GM12873 (cell line): ENCODE data around the gene PTGER1.
A peak's percentile ranks its signal among the peaks of the same experiment; 100 is the strongest.

Experiments
- TF ChIP-seq, protein P1 (sequence below): IDR thresholded peaks from 2 replicates; pipeline ENCODE4 v1.5.1; 2012; ENCODE audit warnings: low read depth, mild to moderate bottlenecking, moderate library complexity, low read length, control low read depth; ENCODE audit not compliant: insufficient read depth; ENCODE audit errors: missing control alignments

PTGER1 gene

DNA sequence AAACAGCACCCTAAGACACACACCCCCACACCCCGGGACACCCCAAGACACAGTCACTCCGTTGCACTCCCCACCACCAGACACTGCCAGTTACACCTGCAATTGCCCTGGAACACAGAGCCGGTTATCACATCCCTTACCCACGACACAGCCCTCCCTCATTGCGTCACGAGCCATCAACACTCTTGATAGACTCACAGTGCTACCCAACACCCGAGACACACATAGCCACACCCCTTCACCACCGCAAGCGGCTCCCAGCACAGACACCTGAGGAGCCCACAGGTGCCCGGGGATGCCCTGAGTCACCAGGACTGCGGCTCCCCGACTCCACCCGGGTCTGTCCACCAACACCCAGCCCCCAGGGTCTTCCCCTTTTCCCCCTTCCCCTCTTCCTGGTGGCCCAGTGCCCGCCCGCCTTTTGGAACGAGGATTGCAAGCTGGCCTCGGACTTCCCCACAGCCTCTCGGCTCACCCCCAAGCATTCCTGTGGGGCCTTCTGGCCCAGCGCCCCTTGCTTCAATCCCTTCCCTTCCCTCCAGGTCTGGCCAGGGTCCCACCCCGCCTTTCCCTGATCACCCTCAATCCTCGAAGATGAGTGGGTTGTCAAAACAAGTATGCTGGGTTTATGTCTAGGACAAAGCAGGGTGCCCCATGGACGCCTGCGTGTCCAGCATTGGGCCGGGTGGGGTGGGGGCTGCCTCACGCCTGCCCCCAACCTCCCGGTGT is 1.7 kb upstream of the PTGER1 start:
- TF ChIP-seq, protein P1, sequence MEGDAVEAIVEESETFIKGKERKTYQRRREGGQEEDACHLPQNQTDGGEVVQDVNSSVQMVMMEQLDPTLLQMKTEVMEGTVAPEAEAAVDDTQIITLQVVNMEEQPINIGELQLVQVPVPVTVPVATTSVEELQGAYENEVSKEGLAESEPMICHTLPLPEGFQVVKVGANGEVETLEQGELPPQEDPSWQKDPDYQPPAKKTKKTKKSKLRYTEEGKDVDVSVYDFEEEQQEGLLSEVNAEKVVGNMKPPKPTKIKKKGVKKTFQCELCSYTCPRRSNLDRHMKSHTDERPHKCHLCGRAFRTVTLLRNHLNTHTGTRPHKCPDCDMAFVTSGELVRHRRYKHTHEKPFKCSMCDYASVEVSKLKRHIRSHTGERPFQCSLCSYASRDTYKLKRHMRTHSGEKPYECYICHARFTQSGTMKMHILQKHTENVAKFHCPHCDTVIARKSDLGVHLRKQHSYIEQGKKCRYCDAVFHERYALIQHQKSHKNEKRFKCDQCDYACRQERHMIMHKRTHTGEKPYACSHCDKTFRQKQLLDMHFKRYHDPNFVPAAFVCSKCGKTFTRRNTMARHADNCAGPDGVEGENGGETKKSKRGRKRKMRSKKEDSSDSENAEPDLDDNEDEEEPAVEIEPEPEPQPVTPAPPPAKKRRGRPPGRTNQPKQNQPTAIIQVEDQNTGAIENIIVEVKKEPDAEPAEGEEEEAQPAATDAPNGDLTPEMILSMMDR = no peak

DNA sequence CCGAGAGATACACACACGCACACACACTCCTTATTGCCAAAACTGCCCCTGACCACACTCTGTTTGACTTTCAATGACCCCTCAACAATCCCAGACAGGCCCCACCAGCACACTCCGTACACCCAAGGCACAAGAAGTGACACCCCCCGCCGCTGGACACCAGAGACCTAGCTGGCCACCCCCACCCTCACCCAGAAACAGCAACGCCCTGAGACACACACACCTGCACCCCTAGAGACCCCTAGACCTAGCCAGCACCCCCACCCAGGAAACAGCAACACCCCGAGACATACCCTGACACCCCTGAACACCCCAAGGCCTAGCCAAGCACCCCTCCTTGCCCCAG is 1.1 kb upstream of the PTGER1 start:
- TF ChIP-seq, protein P1 = no peak

DNA sequence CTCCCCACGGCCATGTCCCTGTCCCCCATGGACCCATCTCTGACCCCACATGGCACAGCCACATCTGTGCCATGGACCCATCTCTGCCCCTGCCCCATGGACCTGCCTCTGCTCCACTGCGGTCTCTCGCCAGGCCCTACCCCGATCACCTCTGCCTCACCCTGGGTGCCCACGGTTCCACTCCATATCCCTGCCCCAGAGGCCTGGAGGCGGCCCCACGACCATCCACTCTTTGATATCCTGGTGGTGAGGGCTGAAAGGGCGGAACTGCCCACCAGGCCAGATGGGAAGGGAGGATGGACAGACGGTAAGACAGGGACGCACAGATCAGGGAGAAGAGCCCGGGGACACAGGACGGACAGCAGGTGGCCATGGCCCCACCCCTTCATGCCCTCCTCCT is 327 bp downstream of the PTGER1 start:
- TF ChIP-seq, protein P1 = no peak

DNA sequence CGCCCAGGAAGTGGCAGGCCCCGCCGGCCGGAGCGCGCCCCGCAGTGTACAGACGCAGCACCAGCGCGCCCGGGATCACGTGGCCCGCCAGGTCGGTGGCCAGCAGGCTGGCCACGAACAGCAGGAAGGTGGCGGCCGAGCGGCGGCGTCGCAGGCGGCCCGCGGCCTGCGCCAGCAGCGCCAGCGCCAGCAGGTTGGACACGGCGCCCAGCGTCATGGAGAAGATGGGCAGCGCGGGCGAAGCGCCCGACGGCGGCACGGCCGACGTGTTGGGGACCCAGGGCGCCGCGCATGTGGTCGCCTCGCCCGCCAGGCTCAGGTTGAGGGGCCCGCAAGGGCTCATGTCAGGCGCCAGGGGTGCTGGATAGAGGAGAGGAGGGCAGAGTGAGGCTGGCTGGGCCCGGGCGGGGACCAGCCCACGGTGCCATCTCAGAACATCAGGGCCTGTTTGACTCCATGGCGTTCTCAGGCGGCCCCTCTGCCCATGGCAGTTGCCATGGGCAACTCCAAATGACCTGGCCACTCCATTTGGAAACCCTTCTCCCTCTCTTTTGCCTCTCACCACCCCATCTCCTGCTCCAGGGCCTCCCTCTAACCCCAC is 1.1 kb downstream of the PTGER1 start:
- TF ChIP-seq, protein P1 = no peak

DNA sequence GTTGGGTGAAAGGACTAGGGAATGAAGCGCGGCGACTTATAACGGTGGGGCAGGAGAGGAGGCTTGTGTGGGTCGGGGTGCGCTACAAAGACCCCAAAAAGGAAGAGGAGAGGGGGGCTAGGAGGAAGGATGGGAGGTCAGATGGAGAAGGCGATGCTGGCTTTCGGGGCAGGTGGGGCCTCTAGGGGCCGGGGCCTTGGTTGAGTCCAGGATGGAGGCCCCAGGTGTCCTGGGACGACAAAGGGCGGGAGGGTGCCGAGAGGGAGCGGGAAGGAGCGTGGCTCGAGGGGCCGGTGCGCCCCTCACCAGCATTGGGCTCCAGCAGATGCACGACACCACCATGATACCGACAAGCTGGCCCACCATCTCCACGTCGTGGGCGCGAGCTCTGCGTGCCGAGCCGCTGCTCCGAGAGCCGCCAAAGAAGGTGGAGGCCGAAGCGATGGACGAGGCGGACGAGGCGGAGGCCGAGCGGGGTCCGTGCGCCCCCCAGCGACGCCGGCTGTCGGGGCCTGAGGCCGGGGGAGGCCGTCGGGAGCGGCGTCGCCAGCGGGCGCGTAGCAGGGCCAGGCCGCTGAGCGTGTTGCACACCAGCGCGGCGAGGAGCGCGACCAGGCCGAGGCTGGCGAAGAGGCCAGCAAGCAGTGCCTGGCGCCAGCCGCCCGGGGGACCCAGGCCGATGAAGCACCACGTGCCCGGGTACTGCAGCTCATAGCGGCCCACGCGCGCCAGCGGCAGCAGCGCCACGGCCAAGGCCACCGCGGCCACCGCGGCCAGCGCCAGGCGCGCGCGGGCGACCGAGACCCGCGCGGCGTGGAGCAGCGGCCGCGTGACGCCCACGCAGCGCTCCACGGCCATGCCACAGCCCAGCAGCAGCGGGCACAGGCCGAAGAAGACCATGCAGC is 1.8 kb downstream of the PTGER1 start:
- TF ChIP-seq, protein P1 = no peak

DNA sequence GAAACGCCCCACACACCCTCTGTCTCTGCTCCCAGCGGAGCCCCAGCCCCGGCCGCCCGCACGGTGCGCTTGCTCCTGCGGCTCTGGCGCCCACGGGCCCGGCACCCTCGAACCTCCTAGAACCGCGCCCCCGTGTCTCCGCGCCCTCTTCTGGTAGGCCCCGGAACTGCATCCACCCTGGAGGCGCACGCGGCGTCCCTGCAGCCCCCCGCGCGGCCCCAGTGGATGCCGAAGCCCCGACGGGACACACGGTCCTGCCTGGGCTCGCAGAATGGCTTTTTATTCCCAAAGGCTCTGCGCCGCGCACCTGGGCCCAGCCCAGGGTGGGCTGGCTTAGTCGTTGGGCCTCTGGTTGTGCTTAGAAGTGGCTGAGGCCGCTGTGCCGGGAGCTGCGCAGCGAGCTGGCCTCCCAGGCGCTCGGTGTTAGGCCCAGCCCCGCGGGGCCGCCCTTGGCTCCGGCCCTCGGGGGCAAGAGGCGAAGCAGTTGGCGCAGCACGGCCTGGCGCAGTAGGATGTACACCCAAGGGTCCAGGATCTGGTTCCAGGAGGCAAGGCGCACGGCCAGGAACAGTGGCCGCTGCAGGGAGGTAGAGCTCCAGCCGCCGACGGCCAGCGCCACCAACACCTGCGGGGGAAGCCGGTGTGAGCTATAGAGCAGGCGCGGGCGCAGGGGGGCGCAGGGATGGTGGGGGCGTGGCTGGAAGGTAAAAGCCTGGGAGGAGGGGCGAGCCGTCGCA is 2.8 kb downstream of the PTGER1 start:
- TF ChIP-seq, protein P1 = peak; percentile 87
